Progenitor cell of endocrine pancreas (in vitro differentiated cells): ENCODE measurements around the gene SMCO3. TPM values are rescaled to one million over a fixed set of nuclear protein-coding genes. Genes with fewer than 3 reads are reported as not detected.

Experiments used
- DNase-seq: peaks from one replicate; pipeline ENCODE4 v3.0.0; 2021; ENCODE audit warnings: low spot score; ENCODE audit not compliant: unreplicated experiment
- H3K27ac Mint-ChIP-seq: 2 replicates; pipeline ENCODE4 v1.8.0; 2021; ENCODE audit warnings: mild to moderate bottlenecking, moderate library complexity, mixed read lengths
- H3K27me3 Mint-ChIP-seq: 2 replicates; pipeline ENCODE4 v1.8.0; 2021; ENCODE audit warnings: mixed read lengths
- H3K36me3 Mint-ChIP-seq: 2 replicates; pipeline ENCODE4 v1.8.0; 2022; ENCODE audit warnings: mixed read lengths; ENCODE audit not compliant: insufficient read depth
- H3K4me1 Mint-ChIP-seq: 2 replicates; pipeline ENCODE4 v1.8.0; 2021; ENCODE audit warnings: low read depth, mixed read lengths
- H3K4me3 Mint-ChIP-seq: 2 replicates; pipeline ENCODE4 v1.8.0; 2021; ENCODE audit warnings: low read depth, mild to moderate bottlenecking, moderate library complexity, mixed read lengths
- H3K9me3 Mint-ChIP-seq: 2 replicates; pipeline ENCODE4 v1.8.0; 2021; ENCODE audit warnings: low read depth, mixed read lengths
- total RNA-seq: library from RNA; stranded (reverse); gene quantifications from 2 replicates; pipeline ENCODE4 v1.2.1, GENCODE V29; 2021
- TF ChIP-seq, protein P1 (sequence below): fragments of 200-600 bp; sonication (generic); IDR thresholded peaks from one replicate; pipeline ENCODE4 v1.5.0; 2021; ENCODE audit warnings: antibody characterized with exemption, mild to moderate bottlenecking; ENCODE audit not compliant: unreplicated experiment

The SMCO3 gene
- total RNA-seq, 1 donor from 2014 or later = not detected

- no peaks in the 10 kb centered on the region for H3K27me3 Mint-ChIP-seq
Observed at GRCh38 chr12:14784471-14784870, 29.5 kb downstream of the SMCO3 start.

DNA sequence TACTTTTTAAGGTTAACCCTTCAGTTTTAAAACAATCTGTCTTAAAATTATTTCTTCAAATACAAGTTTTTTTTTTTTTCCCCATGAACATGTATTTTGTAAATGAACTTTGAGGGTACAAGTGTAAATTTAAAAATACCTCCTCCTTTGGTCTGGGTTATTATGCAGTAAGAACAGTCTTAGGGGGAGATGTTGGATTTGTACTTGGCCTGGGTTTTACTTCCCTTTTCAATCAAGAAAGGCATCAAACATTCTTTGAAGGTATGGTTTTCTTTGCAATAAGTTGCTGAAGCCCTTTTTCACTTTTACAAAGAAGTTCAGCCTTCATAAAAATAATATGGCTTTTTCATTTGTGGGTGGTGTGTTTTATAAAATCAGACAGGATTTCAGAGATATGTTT is 31.2 kb downstream of the SMCO3 start:
- H3K36me3 Mint-ChIP-seq = peaks cover 15% of the 10 kb centered on the region
- H3K4me1 Mint-ChIP-seq = peaks cover 15% of the 10 kb centered on the region
- no peak overlapping the region for H3K27ac Mint-ChIP-seq
- H3K4me3 Mint-ChIP-seq = no peak overlapping the region
- H3K9me3 Mint-ChIP-seq = no peaks in the 10 kb centered on the region
- no peaks in the 10 kb centered on the region for H3K27me3 Mint-ChIP-seq
- TF ChIP-seq, protein P1, sequence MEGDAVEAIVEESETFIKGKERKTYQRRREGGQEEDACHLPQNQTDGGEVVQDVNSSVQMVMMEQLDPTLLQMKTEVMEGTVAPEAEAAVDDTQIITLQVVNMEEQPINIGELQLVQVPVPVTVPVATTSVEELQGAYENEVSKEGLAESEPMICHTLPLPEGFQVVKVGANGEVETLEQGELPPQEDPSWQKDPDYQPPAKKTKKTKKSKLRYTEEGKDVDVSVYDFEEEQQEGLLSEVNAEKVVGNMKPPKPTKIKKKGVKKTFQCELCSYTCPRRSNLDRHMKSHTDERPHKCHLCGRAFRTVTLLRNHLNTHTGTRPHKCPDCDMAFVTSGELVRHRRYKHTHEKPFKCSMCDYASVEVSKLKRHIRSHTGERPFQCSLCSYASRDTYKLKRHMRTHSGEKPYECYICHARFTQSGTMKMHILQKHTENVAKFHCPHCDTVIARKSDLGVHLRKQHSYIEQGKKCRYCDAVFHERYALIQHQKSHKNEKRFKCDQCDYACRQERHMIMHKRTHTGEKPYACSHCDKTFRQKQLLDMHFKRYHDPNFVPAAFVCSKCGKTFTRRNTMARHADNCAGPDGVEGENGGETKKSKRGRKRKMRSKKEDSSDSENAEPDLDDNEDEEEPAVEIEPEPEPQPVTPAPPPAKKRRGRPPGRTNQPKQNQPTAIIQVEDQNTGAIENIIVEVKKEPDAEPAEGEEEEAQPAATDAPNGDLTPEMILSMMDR = no peak
- no peak for DNase-seq

More at GRCh38 chr12:14784471-14784870, 29.5 kb downstream of the SMCO3 start:
- Mint-ChIP-seq H3K4me1 (peaks cover 10% of the 10 kb centered on the region), H3K4me3 (no peak overlapping the region), H3K27ac (no peak overlapping the region), H3K9me3 (no peaks in the 10 kb centered on the region), H3K36me3 (peaks cover 24% of the 10 kb centered on the region)
- DNase-seq = no peak
- TF ChIP-seq, protein P1 = no peak

- Mint-ChIP-seq H3K27me3 (no peaks in the 10 kb centered on the region), H3K4me3 (no peak overlapping the region), H3K36me3 (peaks cover 6% of the 10 kb centered on the region), H3K27ac (no peak overlapping the region), H3K4me1 (peaks cover 26% of the 10 kb centered on the region), H3K9me3 (no peaks in the 10 kb centered on the region)
- TF ChIP-seq, protein P1 = no peak
- no peak for DNase-seq
Observed at GRCh38 chr12:14781563-14781962, 32.4 kb downstream of the SMCO3 start.

GRCh38 chr12:14780859-14781258 is 33.1 kb downstream of the SMCO3 start:
- Mint-ChIP-seq H3K9me3 (no peaks in the 10 kb centered on the region), H3K27me3 (no peaks in the 10 kb centered on the region), H3K36me3 (peaks cover 4% of the 10 kb centered on the region), H3K27ac (no peak overlapping the region), H3K4me3 (no peak overlapping the region), H3K4me1 (peaks cover 33% of the 10 kb centered on the region)
- TF ChIP-seq, protein P1 = no peak
- DNase-seq = no peak

DNA sequence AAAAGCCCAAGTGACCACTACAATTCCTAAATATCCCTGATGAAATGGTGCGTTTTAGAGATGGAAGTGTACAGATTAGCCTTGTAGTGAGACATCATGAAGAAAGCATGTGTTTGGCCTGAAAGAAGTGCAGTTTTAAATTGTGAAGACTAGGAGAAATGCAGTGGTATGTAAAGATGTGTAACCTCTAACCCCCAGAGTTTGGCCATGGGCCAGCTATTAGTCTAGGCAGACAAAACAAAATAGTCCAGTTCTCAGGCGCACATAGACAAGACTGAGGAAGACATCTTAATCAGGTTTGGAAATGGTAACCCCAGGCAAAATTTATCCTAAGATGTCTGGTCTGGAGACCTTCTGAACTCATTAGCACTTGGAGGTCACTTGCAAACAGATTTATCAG is 34.1 kb downstream of the SMCO3 start:
- Mint-ChIP-seq H3K4me3 (no peak overlapping the region), H3K4me1 (peaks cover 42% of the 10 kb centered on the region), H3K27ac (no peak overlapping the region), H3K36me3 (peaks cover under 1% of the 10 kb centered on the region), H3K27me3 (no peaks in the 10 kb centered on the region), H3K9me3 (no peaks in the 10 kb centered on the region)
- no peak for DNase-seq
- TF ChIP-seq, protein P1 = no peak
